K562 (cell line): ENCODE results near the gene ERLIN1. TPM values are rescaled to one million over a fixed set of nuclear protein-coding genes. Genes with fewer than 3 reads are reported as not detected.

Source experiments
- CEBPG ChIP-seq, 3 experiments: fragments of 200-800 bp in 1 of 3; sonication (Bioruptor generic) in 1 of 3; sonication (generic) in 1 of 3; formaldehyde crosslinking in 1 of 3; IDR thresholded peaks in 2 of 3; conservative IDR thresholded peaks in 1 of 3; 2 replicates each; pipeline versions ENCODE4 v1.6.1 to v1.8.0; 2016 to 2022; ENCODE audit warnings: missing compliant biosample characterization in 2 of 3, missing genetic modification characterization in 2 of 3, mild to moderate bottlenecking in 1 of 3, missing genetic modification reagents in 1 of 3
- CREB1 ChIP-seq, 2 experiments: sonication (generic) in 1 of 2; formaldehyde crosslinking in 1 of 2; IDR thresholded peaks; 2 replicates each; pipeline versions ENCODE4 v1.6.1 to v1.8.0; 2012 to 2022; ENCODE audit warnings: inconsistent platforms in 1 of 2, mild to moderate bottlenecking in 1 of 2, missing genetic modification reagents in 1 of 2, moderate library complexity in 1 of 2
- ETV1 ChIP-seq: fragments of 450-650 bp; conservative IDR thresholded peaks from 2 replicates; pipeline ENCODE4 v1.6.1; 2016; ENCODE audit warnings: missing genetic modification characterization, control low read depth, low read depth, missing compliant biosample characterization
- FOXJ2 ChIP-seq: fragments of 200-800 bp; sonication (Bioruptor generic); IDR thresholded peaks from 2 replicates; pipeline ENCODE4 v1.6.1; 2016; ENCODE audit warnings: missing genetic modification characterization, missing compliant biosample characterization
- HEY1 ChIP-seq: fragments of 250-450 bp; sonication (Bioruptor Pico); IDR thresholded peaks from 2 replicates; pipeline ENCODE4 v1.5.0; 2020; ENCODE audit warnings: mild to moderate bottlenecking, moderate library complexity, borderline replicate concordance
- POLR2AphosphoS5 ChIP-seq: IDR thresholded peaks from 2 replicates; pipeline ENCODE4 v1.6.1; 2011; ENCODE audit warnings: mild to moderate bottlenecking, low read depth, low read length, moderate library complexity; ENCODE audit not compliant: control insufficient read depth, insufficient read depth
- THRA ChIP-seq: fragments of 450-650 bp; IDR thresholded peaks from 2 replicates; pipeline ENCODE4 v1.6.1; 2017; ENCODE audit warnings: mild to moderate bottlenecking, moderate library complexity
- TRIM25 ChIP-seq: fragments of 450-650 bp; IDR thresholded peaks from 2 replicates; pipeline ENCODE4 v1.7.0; 2016; ENCODE audit warnings: borderline replicate concordance
- ZNF592 ChIP-seq: fragments of 450-650 bp; IDR thresholded peaks from 2 replicates; pipeline ENCODE4 v1.6.1; 2017; ENCODE audit warnings: antibody characterized with exemption, mild to moderate bottlenecking
- polyA plus RNA-seq, 8 experiments: library from polyadenylated mRNA; depleted of rRNA in 4 of 8; stranded (reverse) in 5 of 8; unstranded in 3 of 8; fragments of >200 nt; fragmentation: Nextera tagmentation in 2 of 8; fragmentation: Illumina TruSeq in 1 of 8; extraction: Ambion mirVana in 2 of 8; extraction: Trizol in 1 of 8; gene quantifications; 2 replicates each; pipeline versions ENCODE4 v1.2.1 to v1.2.3, GENCODE V29; 2011 to 2014; ENCODE audit warnings: inconsistent platforms in 1 of 8, missing spikeins in 1 of 8
- total RNA-seq, 7 experiments: library from RNA; depleted of rRNA in 6 of 7; stranded (reverse); fragments of >200 nt in 6 of 7; fragmentation: Illumina TruSeq in 2 of 7; extraction: Trizol in 2 of 7; gene quantifications; 2 replicates each; pipeline versions ENCODE4 v1.2.1 to v1.2.3, GENCODE V29; 2011 to 2021; ENCODE audit warnings: low replicate concordance in 1 of 7

Gene ERLIN1
- total and polyA plus RNA-seq, 9 of the 15 experiments (the other 6 are each of a cell fraction or from before 2014, with no cell fraction given), result 9.8 to 26.8 (median 15.5) TPM

- TF ChIP-seq ZNF592, result no peak
- no peak for TF ChIP-seq HEY1 (CRISPR knock-in tag)
- peak; percentile 80 for TF ChIP-seq POLR2AphosphoS5
- no peak for TF ChIP-seq THRA
- no peak for TF ChIP-seq TRIM25
- no peak for TF ChIP-seq CEBPG (CRISPR knock-in tag; IDR thresholded peaks at IDR 0.05)
- no peak for TF ChIP-seq CEBPG (tag; conservative IDR thresholded peaks at IDR 0.05 in 1 of 2, IDR thresholded peaks at IDR 0.05 in 1 of 2)
- peak; percentile 72 for TF ChIP-seq CREB1 (IDR thresholded peaks at IDR 0.05)
- peak; percentile 72 for TF ChIP-seq CREB1 (CRISPR knock-in tag; IDR thresholded peaks at IDR 0.05)
- TF ChIP-seq FOXJ2 (tag), result no peak
- no peak for TF ChIP-seq ETV1
These were observed at the start of gene ERLIN1 (continued) for GRCh38 chr10:100185364-100186252.
